Naive thymus-derived CD4-positive, alpha-beta T cell (primary cell): Measurements from ENCODE around the gene TATDN3. TPM values are rescaled to one million over a fixed set of nuclear protein-coding genes. Genes with fewer than 3 reads are reported as not detected.
"Not testable (repeated sequence)": the region's sequence is repeated elsewhere in the genome, so short reads cannot be mapped to it uniquely, and the experiment has no call there.

Experiments used
- ATAC-seq: fragments of 150-1000 bp; cut with Tn5 transposase; 2 replicates; pipeline ENCODE4 v1.10.0; 2021; ENCODE audit warnings: mild to moderate bottlenecking, moderate library complexity
- CTCF ChIA-PET: fragments of 350-600 bp; sonication (Branson Sonifier 250); formaldehyde crosslinking; loops from one replicate; lab custom pipeline; 2021; ENCODE audit warnings: antibody characterized with exemption; lab: Charles Lee
- POLR2A ChIA-PET: fragments of 350-600 bp; sonication (Branson Sonifier 250); formaldehyde crosslinking; loops from one replicate; lab custom pipeline; 2021; ENCODE audit warnings: antibody characterized with exemption, inconsistent platforms; lab: Charles Lee
- DNase-seq, 9 donors: peaks; one replicate each; pipeline versions ENCODE4 v3.0.0 to v3.0.0-alpha.2; 2020 to 2022; ENCODE audit warnings: mixed read lengths in 1 of 9
- H3K27ac ChIP-seq: one replicate; pipeline ENCODE4 v1.7.0; 2013; ENCODE audit warnings: mild to moderate bottlenecking, low read depth, low read length, moderate library complexity
- H3K27me3 ChIP-seq, 2 donors: one replicate each; pipeline ENCODE4 v1.7.0; 2013; ENCODE audit warnings: low read length in 2 of 2, mild to moderate bottlenecking in 2 of 2, moderate library complexity in 2 of 2; ENCODE audit not compliant: control insufficient read depth in 2 of 2, insufficient read depth in 2 of 2
- H3K36me3 ChIP-seq, 3 experiments: 1 replicate in 2 of 3; 2 replicates in 1 of 3; pipeline ENCODE4 v1.7.0; 2013; ENCODE audit warnings: low read length in 3 of 3, mild to moderate bottlenecking in 3 of 3, moderate library complexity in 1 of 3; ENCODE audit not compliant: insufficient read depth in 3 of 3, control insufficient read depth in 2 of 3
- H3K4me1 ChIP-seq, 2 donors: one replicate each; pipeline ENCODE4 v1.7.0; 2013; ENCODE audit warnings: low read length in 2 of 2, mild to moderate bottlenecking in 2 of 2, moderate library complexity in 1 of 2; ENCODE audit not compliant: control insufficient read depth in 2 of 2, insufficient read depth in 2 of 2
- H3K4me3 ChIP-seq: 2 replicates; pipeline ENCODE4 v1.7.0; 2013; ENCODE audit warnings: mild to moderate bottlenecking, low read length
- H3K9me3 ChIP-seq, 3 experiments: 1 replicate in 2 of 3; 2 replicates in 1 of 3; pipeline ENCODE4 v1.7.0; 2013; ENCODE audit warnings: low read length in 3 of 3; ENCODE audit not compliant: control insufficient read depth in 2 of 3
- H3K27ac Mint-ChIP-seq, 9 donors: one replicate each; pipeline ENCODE4 v1.8.0; 2020 to 2022; ENCODE audit warnings: mixed read lengths in 9 of 9, mild to moderate bottlenecking in 8 of 9, moderate library complexity in 5 of 9, inconsistent platforms in 2 of 9
- H3K27me3 Mint-ChIP-seq, 5 donors: one replicate each; pipeline ENCODE4 v1.8.0; 2021 to 2022; ENCODE audit warnings: mixed read lengths in 5 of 5, mild to moderate bottlenecking in 1 of 5
- H3K36me3 Mint-ChIP-seq, 5 donors: one replicate each; pipeline ENCODE4 v1.8.0; 2020 to 2022; ENCODE audit warnings: mixed read lengths in 5 of 5, mild to moderate bottlenecking in 3 of 5, inconsistent platforms in 1 of 5
- H3K4me1 Mint-ChIP-seq, 7 donors: one replicate each; pipeline ENCODE4 v1.8.0; 2020 to 2022; ENCODE audit warnings: mixed read lengths in 7 of 7, mild to moderate bottlenecking in 3 of 7, inconsistent platforms in 1 of 7
- H3K4me3 Mint-ChIP-seq, 10 donors: one replicate each; pipeline ENCODE4 v1.8.0; 2020 to 2022; ENCODE audit warnings: mild to moderate bottlenecking in 10 of 10, mixed read lengths in 10 of 10, moderate library complexity in 6 of 10, inconsistent platforms in 2 of 10
- H3K9me3 Mint-ChIP-seq, 11 donors: one replicate each; pipeline ENCODE4 v1.8.0; 2020 to 2022; ENCODE audit warnings: mixed read lengths in 11 of 11, mild to moderate bottlenecking in 4 of 11, inconsistent platforms in 1 of 11, moderate library complexity in 1 of 11
- intact Hi-C, 2 donors: fragments of 100-400 bp; cut with micrococcal nuclease; formaldehyde crosslinking; loops; one replicate each; pipeline ENCODE4 v1.15.1; 2023
- polyA plus RNA-seq, 2 donors: library from polyadenylated mRNA; unstranded; fragments of 300-500 nt; fragmentation: Illumina TruSeq; gene quantifications; one replicate each; pipeline ENCODE4 v1.2.3, GENCODE V29; 2021
- total RNA-seq, 6 experiments: library from RNA in 5 of 6; stranded (reverse) in 5 of 6; gene quantifications; 1 replicate in 5 of 6; 2 replicates in 1 of 6; pipeline ENCODE4 v1.2.3 and lab custom pipeline; 2021 to 2026

Gene TATDN3
- total and polyA plus RNA-seq, 7 experiments from 2014 or later: 10.0 to 19.2 (median 15.3) TPM

- H3K27me3 Mint-ChIP-seq: peaks cover 5 to 15% (median 6%) of the 10 kb centered on the region in 5 donors
- peaks cover 11 to 40% (median 19%) of the 10 kb centered on the region in 11 donors for H3K9me3 Mint-ChIP-seq
- no peaks in the 10 kb centered on the region for H3K4me1 ChIP-seq
- H3K36me3 Mint-ChIP-seq: peaks cover 6 to 22% (median 14%) of the 10 kb centered on the region in 5 donors
- ChIA-PET CTCF (interaction anchor here (0.7 kb wide), 1 partner anchor 83 kb away, joined by 3 read pairs; no protein-coding TSS in a partner anchor), POLR2A (no interaction called here)
- no peak overlapping the region for H3K27ac Mint-ChIP-seq
- DNase-seq (no peak), ATAC-seq (no peak)
- no peak overlapping the region for H3K4me3 Mint-ChIP-seq
- H3K9me3 ChIP-seq: peaks cover 0 to 15% (median 0%) of the 10 kb centered on the region in 3 experiments
- intact Hi-C loops: no loop called here
- no peak overlapping the region for H3K4me3 ChIP-seq
- no peaks in the 10 kb centered on the region for H3K27me3 ChIP-seq
- no peak overlapping the region for H3K27ac ChIP-seq
- peaks cover 0 to 4% (median 0%) of the 10 kb centered on the region in 7 donors for H3K4me1 Mint-ChIP-seq
- H3K36me3 ChIP-seq: no peaks in the 10 kb centered on the region
These were observed 35.6 kb downstream of the TATDN3 start for GRCh38 chr1:212827171-212827776.

- H3K36me3 ChIP-seq: no peaks in the 10 kb centered on the region
- Mint-ChIP-seq H3K9me3 (peaks cover 11 to 40% (median 19%) of the 10 kb centered on the region in 11 donors), H3K4me1 (peaks cover 0 to 4% (median 0%) of the 10 kb centered on the region in 7 donors), H3K36me3 (peaks cover 6 to 22% (median 14%) of the 10 kb centered on the region in 5 donors), H3K4me3 (no peak overlapping the region), H3K27ac (no peak overlapping the region), H3K27me3 (peaks cover 5 to 15% (median 6%) of the 10 kb centered on the region in 5 donors)
- ChIA-PET POLR2A (no interaction called here), CTCF (interaction anchor here (0.7 kb wide), 1 partner anchor 84 kb away, joined by 3 read pairs; no protein-coding TSS in a partner anchor)
- ATAC-seq (no peak), DNase-seq (no peak)
- peaks cover 0 to 15% (median 0%) of the 10 kb centered on the region in 3 experiments for H3K9me3 ChIP-seq
- no peak overlapping the region for H3K4me3 ChIP-seq
- intact Hi-C loops: no loop called here
- no peaks in the 10 kb centered on the region for H3K4me1 ChIP-seq
- H3K27me3 ChIP-seq: no peaks in the 10 kb centered on the region
- no peak overlapping the region for H3K27ac ChIP-seq
These were observed 36.2 kb downstream of the TATDN3 start for GRCh38 chr1:212827831-212828278.

- Histone ChIP-seq H3K27me3 (no peaks in the 10 kb centered on the region), H3K36me3 (no peaks in the 10 kb centered on the region), H3K4me3 (no peak overlapping the region), H3K9me3 (peaks cover 0 to 15% (median 0%) of the 10 kb centered on the region in 3 experiments), H3K4me1 (no peaks in the 10 kb centered on the region), H3K27ac (no peak overlapping the region)
- POLR2A ChIA-PET: no interaction called here
- DNase-seq (no peak), ATAC-seq (no peak)
- no peak overlapping the region for H3K4me3 Mint-ChIP-seq
- H3K36me3 Mint-ChIP-seq: peaks cover 6 to 22% (median 14%) of the 10 kb centered on the region in 5 donors
- intact Hi-C loops: no loop called here
- no peak overlapping the region for H3K27ac Mint-ChIP-seq
- peaks cover 0 to 4% (median 0%) of the 10 kb centered on the region in 7 donors for H3K4me1 Mint-ChIP-seq
- H3K27me3 Mint-ChIP-seq: peaks cover 5 to 15% (median 6%) of the 10 kb centered on the region in 5 donors
- peaks cover 11 to 39% (median 19%) of the 10 kb centered on the region in 11 donors for H3K9me3 Mint-ChIP-seq
- CTCF ChIA-PET: no interaction called here
These were observed 36.7 kb downstream of the TATDN3 start for GRCh38 chr1:212828395-212828794.

- ATAC-seq, H3K27ac ChIP-seq, H3K27me3 ChIP-seq, H3K36me3 ChIP-seq, H3K27ac Mint-ChIP-seq, H3K9me3 ChIP-seq, H3K36me3 Mint-ChIP-seq, H3K9me3 Mint-ChIP-seq, intact Hi-C loops, H3K27me3 Mint-ChIP-seq, H3K4me3 Mint-ChIP-seq, POLR2A ChIA-PET, H3K4me3 ChIP-seq, H3K4me1 ChIP-seq, H3K4me1 Mint-ChIP-seq, DNase-seq: not testable (repeated sequence)
- CTCF ChIA-PET: interaction anchor here (0.7 kb wide), 1 partner anchor 199 kb away, joined by 3 read pairs; no protein-coding TSS in a partner anchor
These were observed 41.8 kb downstream of the TATDN3 start for GRCh38 chr1:212833211-212834207.

GRCh38 chr1:212838145-212838544 is 46.5 kb downstream of the TATDN3 start:
- no peaks in the 10 kb centered on the region for H3K36me3 Mint-ChIP-seq
- ChIA-PET CTCF (no interaction called here), POLR2A (no interaction called here)
- no peak overlapping the region for H3K4me3 Mint-ChIP-seq
- H3K27ac Mint-ChIP-seq: no peak overlapping the region
- Histone ChIP-seq H3K36me3 (no peaks in the 10 kb centered on the region), H3K4me3 (no peak overlapping the region), H3K27ac (no peak overlapping the region), H3K27me3 (no peaks in the 10 kb centered on the region), H3K4me1 (no peaks in the 10 kb centered on the region), H3K9me3 (no peaks in the 10 kb centered on the region)
- intact Hi-C loops: no loop called here
- ATAC-seq (no peak), DNase-seq (no peak)
- peaks cover 0 to 1% (median 0%) of the 10 kb centered on the region in 11 donors for H3K9me3 Mint-ChIP-seq
- H3K27me3 Mint-ChIP-seq: no peaks in the 10 kb centered on the region
- H3K4me1 Mint-ChIP-seq: peaks cover 0 to 2% (median 0%) of the 10 kb centered on the region in 7 donors

GRCh38 chr1:212844521-212844920 is 52.8 kb downstream of the TATDN3 start:
- intact Hi-C loops, H3K4me1 ChIP-seq: not testable (repeated sequence)

More at GRCh38 chr1:212844521-212844920, 52.8 kb downstream of the TATDN3 start:
- H3K9me3 Mint-ChIP-seq, H3K9me3 ChIP-seq, H3K27me3 ChIP-seq, H3K27ac ChIP-seq, H3K36me3 ChIP-seq, H3K4me3 Mint-ChIP-seq, ATAC-seq, CTCF ChIA-PET, POLR2A ChIA-PET, H3K4me3 ChIP-seq, H3K4me1 Mint-ChIP-seq, H3K27me3 Mint-ChIP-seq, DNase-seq, H3K36me3 Mint-ChIP-seq, H3K27ac Mint-ChIP-seq: not testable (repeated sequence)
